ENCODE data around the gene GPC1.

The GPC1 gene

GRCh38 chr2:240419271-240419670 lies 16.2 kb upstream of the GPC1 start:
- no peak for FAIRE-seq
- TF ChIP-seq, protein P1, sequence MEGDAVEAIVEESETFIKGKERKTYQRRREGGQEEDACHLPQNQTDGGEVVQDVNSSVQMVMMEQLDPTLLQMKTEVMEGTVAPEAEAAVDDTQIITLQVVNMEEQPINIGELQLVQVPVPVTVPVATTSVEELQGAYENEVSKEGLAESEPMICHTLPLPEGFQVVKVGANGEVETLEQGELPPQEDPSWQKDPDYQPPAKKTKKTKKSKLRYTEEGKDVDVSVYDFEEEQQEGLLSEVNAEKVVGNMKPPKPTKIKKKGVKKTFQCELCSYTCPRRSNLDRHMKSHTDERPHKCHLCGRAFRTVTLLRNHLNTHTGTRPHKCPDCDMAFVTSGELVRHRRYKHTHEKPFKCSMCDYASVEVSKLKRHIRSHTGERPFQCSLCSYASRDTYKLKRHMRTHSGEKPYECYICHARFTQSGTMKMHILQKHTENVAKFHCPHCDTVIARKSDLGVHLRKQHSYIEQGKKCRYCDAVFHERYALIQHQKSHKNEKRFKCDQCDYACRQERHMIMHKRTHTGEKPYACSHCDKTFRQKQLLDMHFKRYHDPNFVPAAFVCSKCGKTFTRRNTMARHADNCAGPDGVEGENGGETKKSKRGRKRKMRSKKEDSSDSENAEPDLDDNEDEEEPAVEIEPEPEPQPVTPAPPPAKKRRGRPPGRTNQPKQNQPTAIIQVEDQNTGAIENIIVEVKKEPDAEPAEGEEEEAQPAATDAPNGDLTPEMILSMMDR (IDR thresholded peaks at IDR 0.05; ENCODE audit: insufficient read depth, missing control alignments): no peak
- DNase-seq (ENCODE audit: insufficient read length, low spot score): no peak

DNA sequence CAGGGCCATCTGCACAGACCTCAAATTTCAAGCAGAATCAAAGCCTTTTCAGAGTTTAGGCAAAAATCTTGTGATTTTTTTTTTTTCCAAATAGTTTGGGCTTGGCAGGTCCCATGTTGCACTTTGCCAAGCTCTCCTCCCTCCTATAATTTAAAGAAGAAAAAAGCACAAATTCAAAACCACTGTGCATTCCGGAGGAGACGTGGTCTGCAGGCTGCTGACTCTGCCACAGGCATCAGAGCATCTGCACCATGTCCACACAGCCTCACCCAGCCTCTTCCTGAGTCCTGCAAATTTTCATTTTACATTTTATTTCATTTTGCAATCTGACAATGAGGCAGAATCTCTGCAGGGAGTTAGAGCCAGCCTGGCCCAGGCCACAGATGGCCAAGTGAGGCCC lies 15.7 kb upstream of the GPC1 start:
- TF ChIP-seq, protein P1 (IDR thresholded peaks at IDR 0.05; ENCODE audit: insufficient read depth, missing control alignments): no peak
- no peak for DNase-seq (ENCODE audit: insufficient read length, low spot score)
- no peak for FAIRE-seq

- DNase-seq (ENCODE audit: insufficient read length, low spot score): no peak
- FAIRE-seq: no peak
- TF ChIP-seq, protein P1 (IDR thresholded peaks at IDR 0.05; ENCODE audit: insufficient read depth, missing control alignments): no peak
Measured at GRCh38 chr2:240420206-240421104, 15.0 kb upstream of the GPC1 start.

DNA sequence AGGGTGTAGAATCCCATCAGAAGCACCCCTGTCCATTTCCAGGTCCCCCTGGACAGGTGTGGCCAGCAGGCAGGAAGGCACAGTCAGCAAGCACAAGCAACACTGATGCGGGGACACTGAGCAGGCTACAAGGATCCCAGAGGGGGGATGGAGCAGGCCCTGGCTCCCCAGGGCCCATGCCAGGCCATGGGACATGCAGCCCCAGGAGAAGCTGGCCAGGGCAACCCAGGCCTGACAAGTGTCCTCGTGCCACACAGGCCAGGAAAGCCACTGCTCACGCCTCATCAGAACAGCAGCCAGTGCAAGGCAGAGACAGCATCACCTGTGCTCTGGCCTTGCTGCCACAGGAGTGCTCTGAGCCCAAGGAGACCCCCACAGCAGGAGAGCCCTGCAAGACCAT lies 14.1 kb upstream of the GPC1 start:
- TF ChIP-seq, protein P1 (IDR thresholded peaks at IDR 0.05; ENCODE audit: insufficient read depth, missing control alignments): no peak
- no peak for FAIRE-seq

GRCh38 chr2:240422658-240423329 lies 12.7 kb upstream of the GPC1 start:
- FAIRE-seq (no peak), DNase-seq (ENCODE audit: insufficient read length, low spot score) (no peak)
- TF ChIP-seq, protein P1 (IDR thresholded peaks at IDR 0.05; ENCODE audit: insufficient read depth, missing control alignments): no peak

More for the DNA sequence above, 14.1 kb upstream of the GPC1 start:
- no peak for DNase-seq (ENCODE audit: insufficient read length, low spot score)

DNA sequence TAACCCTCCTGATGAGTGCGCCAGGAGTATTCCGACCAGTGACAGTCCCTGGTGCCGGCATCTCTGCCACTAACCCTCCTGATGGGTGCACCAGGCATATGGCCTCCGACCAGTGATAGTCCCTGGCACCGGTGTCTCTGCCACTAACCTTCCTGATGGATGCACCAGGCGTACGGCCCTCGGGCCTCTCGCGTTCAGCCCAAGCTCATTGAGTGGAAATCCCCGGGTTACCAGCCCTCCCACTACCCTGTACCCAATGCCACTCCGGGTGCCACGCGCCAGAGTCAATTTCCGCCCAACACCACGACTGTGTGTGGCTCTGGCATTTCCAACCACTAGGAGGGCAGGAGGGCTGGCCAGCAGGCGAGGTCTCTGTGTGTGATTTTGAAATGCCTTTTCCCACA lies 11.7 kb upstream of the GPC1 start:
- FAIRE-seq: no peak
- no peak for DNase-seq (ENCODE audit: insufficient read length, low spot score)
- TF ChIP-seq, protein P1 (IDR thresholded peaks at IDR 0.05; ENCODE audit: insufficient read depth, missing control alignments): no peak

Data from D721Med (cell line).